GM23248 (cell line): ENCODE measurements around the gene UMAD1. TPM values are rescaled to one million over a fixed set of nuclear protein-coding genes. Genes with fewer than 3 reads are reported as not detected.

Experiments
- DNase-seq: peaks from one replicate; pipeline ENCODE4 v3.0.0-alpha.2; 2015
- H2AFZ ChIP-seq: fragments of 200-600 bp; sonication (generic); 2 replicates; pipeline ENCODE4 v1.6.1; 2016; ENCODE audit warnings: antibody characterized with exemption
- H3F3A ChIP-seq: fragments of 200-600 bp; sonication (generic); 2 replicates; pipeline ENCODE4 v1.6.1; 2016; ENCODE audit warnings: mild to moderate bottlenecking, antibody characterized with exemption, mixed run types; ENCODE audit not compliant: insufficient read depth
- H3K27ac ChIP-seq: fragments of 200-600 bp; sonication (generic); 2 replicates; pipeline ENCODE4 v1.5.1; 2016; ENCODE audit warnings: mild to moderate bottlenecking
- H3K27me3 ChIP-seq: fragments of 200-600 bp; sonication (generic); replicated peaks from 2 replicates; pipeline ENCODE4 v1.6.1; 2016; ENCODE audit warnings: mild to moderate bottlenecking; ENCODE audit not compliant: insufficient read depth
- H3K36me3 ChIP-seq: fragments of 200-600 bp; sonication (generic); 2 replicates; pipeline ENCODE4 v1.6.1; 2016; ENCODE audit warnings: low read depth, mild to moderate bottlenecking
- H3K4me1 ChIP-seq: fragments of 200-600 bp; sonication (generic); 2 replicates; pipeline ENCODE4 v1.6.1; 2016; ENCODE audit warnings: mild to moderate bottlenecking; ENCODE audit not compliant: insufficient read depth
- H3K4me2 ChIP-seq: fragments of 200-600 bp; sonication (generic); one replicate; pipeline ENCODE4 v1.6.1; 2016; ENCODE audit warnings: mild to moderate bottlenecking; ENCODE audit not compliant: unreplicated experiment
- H3K4me3 ChIP-seq: fragments of 200-600 bp; sonication (generic); 2 replicates; pipeline ENCODE4 v1.5.1; 2016; ENCODE audit warnings: mild to moderate bottlenecking
- H3K79me2 ChIP-seq: fragments of 200-600 bp; sonication (generic); 2 replicates; pipeline ENCODE4 v1.6.1; 2016; ENCODE audit warnings: mild to moderate bottlenecking; ENCODE audit not compliant: insufficient read depth
- H3K9ac ChIP-seq: fragments of 200-600 bp; sonication (generic); 2 replicates; pipeline ENCODE4 v1.6.1; 2016; ENCODE audit warnings: mild to moderate bottlenecking
- H3K9me2 ChIP-seq: fragments of 200-600 bp; sonication (generic); 2 replicates; pipeline ENCODE4 v1.6.1; 2016; ENCODE audit warnings: mixed run types, mild to moderate bottlenecking, moderate library complexity; ENCODE audit not compliant: insufficient read depth
- H3K9me3 ChIP-seq: fragments of 200-600 bp; sonication (generic); one replicate; pipeline ENCODE4 v1.6.1; 2017; ENCODE audit warnings: low read depth
- H4K20me1 ChIP-seq: fragments of 200-600 bp; sonication (generic); 2 replicates; pipeline ENCODE4 v1.6.0; 2016; ENCODE audit not compliant: insufficient read depth
- EZH2 ChIP-seq: fragments of 200-600 bp; sonication (generic); IDR thresholded peaks from 2 replicates; pipeline ENCODE4 v1.6.1; 2018; ENCODE audit warnings: antibody characterized with exemption, mild to moderate bottlenecking; ENCODE audit not compliant: insufficient read depth, poor library complexity, severe bottlenecking
- EZH2phosphoT487 ChIP-seq: fragments of 200-600 bp; sonication (generic); IDR thresholded peaks from 2 replicates; pipeline ENCODE4 v1.6.1; 2018; ENCODE audit warnings: antibody characterized with exemption, moderate library complexity, mild to moderate bottlenecking, low read depth; ENCODE audit not compliant: insufficient read depth
- WGBS, 2 experiments: methylation state at CpG; one replicate each; pipeline ENCODE4 v1.1.6; 2015 to 2017; ENCODE audit warnings: low lambda C conversion rate in 2 of 2, low coverage in 1 of 2; ENCODE audit errors: missing lambda C conversion rate in 2 of 2; 5-methylcytosine and 5-hydroxymethylcytosine counted together
- in situ Hi-C: fragments of 300-500 bp; cut with MboI; formaldehyde crosslinking; loops from 2 replicates; pipeline ENCODE4 v1.15.0; 2020
- polyA plus RNA-seq: library from polyadenylated mRNA; unstranded; fragments of >200 nt; fragmentation: Nextera tagmentation; extraction: Ambion mirVana; gene quantifications from 2 replicates; pipeline ENCODE4 v1.2.1, GENCODE V29; 2016
- total RNA-seq: library from RNA; depleted of rRNA; stranded (reverse); fragments of >200 nt; shearing (Covaris generic); gene quantifications from 2 replicates; pipeline ENCODE4 v1.2.3, GENCODE V29; 2014

Gene UMAD1
- total and polyA plus RNA-seq, 2 experiments from 2014 or later, result 11.8 to 18.6 TPM

DNA sequence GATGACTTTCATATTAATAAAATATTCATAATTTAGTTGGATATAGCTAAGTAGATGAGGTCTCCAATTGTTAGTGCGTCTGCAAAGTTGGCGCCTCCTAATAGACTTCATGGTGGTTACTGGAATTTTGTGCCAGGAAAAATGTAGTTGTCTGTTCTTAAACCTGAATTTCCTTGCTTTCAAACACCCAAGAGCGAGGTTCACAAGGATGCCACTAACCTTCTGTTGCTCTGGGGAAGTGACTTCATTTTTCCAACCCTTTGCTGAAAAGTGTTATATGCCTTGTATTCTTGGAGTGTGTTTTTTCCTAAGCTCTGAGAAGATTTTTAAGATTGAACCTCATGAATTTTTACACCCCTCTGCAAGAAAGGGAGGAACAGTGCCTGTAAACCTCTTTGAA is 229.1 kb downstream of the UMAD1 start:
- Histone ChIP-seq H3K79me2 (no peaks in the 10 kb centered on the region), H3K27ac (no peak overlapping the region), H3K9me2 (no peaks in the 10 kb centered on the region), H3F3A (no peaks in the 10 kb centered on the region), H3K9ac (no peak overlapping the region), H3K27me3 (no peaks in the 10 kb centered on the region), H3K4me3 (no peak overlapping the region), H2AFZ (no peak overlapping the region), H3K4me2 (no peak overlapping the region), H3K36me3 (no peaks in the 10 kb centered on the region), H3K4me1 (no peaks in the 10 kb centered on the region), H3K9me3 (no peaks in the 10 kb centered on the region), H4K20me1 (no peaks in the 10 kb centered on the region)
- in situ Hi-C loops, result no loop called here
- no peak for DNase-seq
- 89 to 97% methylated on average over 3 of the region's 3 CpGs for WGBS, 2 experiments
- no peak for TF ChIP-seq EZH2phosphoT487
- TF ChIP-seq EZH2, result no peak

DNA sequence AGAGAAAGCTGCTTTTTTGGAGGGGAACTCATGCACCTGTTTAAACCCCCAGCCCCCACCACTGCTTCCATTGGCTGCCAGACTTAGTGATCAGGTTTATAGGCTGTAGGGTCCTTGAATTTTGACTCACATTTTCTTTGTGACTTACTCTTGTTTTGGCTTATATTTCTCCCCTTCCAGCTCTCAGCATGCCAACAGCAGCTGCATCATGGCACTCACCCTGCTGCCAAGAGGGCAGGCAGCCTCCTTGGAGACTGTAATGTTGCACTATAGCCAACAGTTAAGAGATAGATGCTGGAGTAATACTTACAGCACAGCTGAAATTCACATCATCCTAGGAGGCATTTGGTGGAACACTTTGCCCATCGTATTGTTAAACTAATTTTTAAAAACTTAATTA is 230.0 kb downstream of the UMAD1 start:
- DNase-seq, result no peak
- Histone ChIP-seq H3K9ac (no peak overlapping the region), H3K79me2 (no peaks in the 10 kb centered on the region), H3K4me1 (no peaks in the 10 kb centered on the region), H3K4me2 (no peak overlapping the region), H4K20me1 (no peaks in the 10 kb centered on the region), H3K27me3 (no peaks in the 10 kb centered on the region), H3K9me3 (no peaks in the 10 kb centered on the region), H3F3A (no peaks in the 10 kb centered on the region), H3K9me2 (no peaks in the 10 kb centered on the region), H3K4me3 (no peak overlapping the region), H3K27ac (no peak overlapping the region), H2AFZ (no peak overlapping the region), H3K36me3 (no peaks in the 10 kb centered on the region)
- in situ Hi-C loops, result no loop called here
- no peak for TF ChIP-seq EZH2phosphoT487
- no peak for TF ChIP-seq EZH2
- 89 to 91% methylated on average over 1 of the region's 1 CpG for WGBS, 2 experiments

DNA sequence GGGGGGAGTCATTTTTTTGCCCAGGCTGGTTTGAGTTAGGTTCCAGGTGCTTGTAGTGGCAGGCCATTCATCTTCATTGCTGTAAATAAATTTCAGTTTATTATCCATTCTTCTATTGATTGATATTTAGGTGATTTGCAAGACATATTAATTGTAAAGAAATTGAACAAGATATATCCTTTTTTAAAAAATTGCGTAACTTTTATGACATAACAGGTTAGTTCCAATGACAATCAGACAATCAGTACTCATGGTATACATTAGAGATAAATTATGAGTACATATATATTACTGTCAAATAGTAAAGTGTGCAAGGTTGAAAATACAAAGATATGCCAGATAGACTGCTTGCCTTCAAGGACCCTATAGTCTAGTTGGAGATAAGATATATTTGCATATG is 235.9 kb downstream of the UMAD1 start:
- H3K9me2 ChIP-seq, result no peaks in the 10 kb centered on the region
- in situ Hi-C loops, result no loop called here
- no peaks in the 10 kb centered on the region for H3K27me3 ChIP-seq
- no peaks in the 10 kb centered on the region for H4K20me1 ChIP-seq
- no peak for DNase-seq
- no peaks in the 10 kb centered on the region for H3F3A ChIP-seq
- H3K27ac ChIP-seq, result no peak overlapping the region
- H3K4me3 ChIP-seq, result no peak overlapping the region
- TF ChIP-seq EZH2 (no peak), EZH2phosphoT487 (no peak)
- H3K36me3 ChIP-seq, result no peaks in the 10 kb centered on the region
- no peaks in the 10 kb centered on the region for H3K9me3 ChIP-seq
- H2AFZ ChIP-seq, result no peak overlapping the region
- H3K9ac ChIP-seq, result no peak overlapping the region
- H3K4me2 ChIP-seq, result no peak overlapping the region
- H3K79me2 ChIP-seq, result no peaks in the 10 kb centered on the region
- 97 to 100% methylated on average over 1 of the region's 1 CpG for WGBS, 2 experiments
- H3K4me1 ChIP-seq, result no peaks in the 10 kb centered on the region

DNA sequence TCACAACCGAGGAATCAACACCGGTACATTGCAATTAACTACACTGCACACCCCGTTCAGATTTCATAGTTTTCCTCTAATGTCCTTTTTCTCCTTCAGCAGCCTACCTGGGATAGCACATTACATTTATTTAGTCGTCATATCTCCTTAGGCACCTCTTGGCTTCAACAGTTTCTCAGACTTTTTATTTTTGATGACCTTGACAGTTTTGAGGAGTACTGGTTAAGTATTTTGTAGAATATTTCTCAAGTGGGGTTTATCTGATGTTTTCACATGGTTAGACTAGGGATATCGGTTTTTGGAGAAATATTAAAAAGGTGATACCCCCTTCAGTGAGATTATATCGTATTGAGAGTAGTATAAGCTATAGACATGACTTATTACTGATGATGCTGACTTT is 241.0 kb downstream of the UMAD1 start:
- DNase-seq, result no peak
- Histone ChIP-seq H3K9me3 (no peaks in the 10 kb centered on the region), H4K20me1 (no peaks in the 10 kb centered on the region), H3K27ac (no peak overlapping the region), H3K36me3 (no peaks in the 10 kb centered on the region), H3K4me1 (peaks cover 4% of the 10 kb centered on the region; the same call in 1 of the 2 replicates), H2AFZ (no peak overlapping the region), H3K9me2 (no peaks in the 10 kb centered on the region), H3K79me2 (no peaks in the 10 kb centered on the region), H3F3A (peaks cover 9% of the 10 kb centered on the region; the same call in 1 of the 2 replicates), H3K27me3 (no peaks in the 10 kb centered on the region), H3K9ac (no peak overlapping the region), H3K4me2 (no peak overlapping the region), H3K4me3 (no peak overlapping the region)
- 87 to 90% methylated on average over 6 of the region's 6 CpGs for WGBS, 2 experiments
- in situ Hi-C loops, result no loop called here
- TF ChIP-seq EZH2phosphoT487 (no peak), EZH2 (no peak)

- DNase-seq, result no peak
- TF ChIP-seq EZH2phosphoT487, result no peak
- no peak overlapping the region for H3K9ac ChIP-seq
- H2AFZ ChIP-seq, result no peak overlapping the region
- 91 to 99% methylated on average over 2 of the region's 2 CpGs for WGBS, 2 experiments
- no peaks in the 10 kb centered on the region for H3K79me2 ChIP-seq
- H4K20me1 ChIP-seq, result no peaks in the 10 kb centered on the region
- H3F3A ChIP-seq, result peaks cover 9% of the 10 kb centered on the region; the same call in 1 of the 2 replicates
- no peaks in the 10 kb centered on the region for H3K27me3 ChIP-seq
- no peaks in the 10 kb centered on the region for H3K9me2 ChIP-seq
- no peak overlapping the region for H3K4me2 ChIP-seq
- H3K4me1 ChIP-seq, result peaks cover 4% of the 10 kb centered on the region; the same call in 1 of the 2 replicates
- in situ Hi-C loops, result no loop called here
- no peaks in the 10 kb centered on the region for H3K36me3 ChIP-seq
- H3K9me3 ChIP-seq, result no peaks in the 10 kb centered on the region
- no peak overlapping the region for H3K4me3 ChIP-seq
- H3K27ac ChIP-seq, result no peak overlapping the region
Measured at GRCh38 chr7:7882888-7883287, 242.3 kb downstream of the UMAD1 start.
